ENCODE results near the gene CD109.

Gene CD109

DNA sequence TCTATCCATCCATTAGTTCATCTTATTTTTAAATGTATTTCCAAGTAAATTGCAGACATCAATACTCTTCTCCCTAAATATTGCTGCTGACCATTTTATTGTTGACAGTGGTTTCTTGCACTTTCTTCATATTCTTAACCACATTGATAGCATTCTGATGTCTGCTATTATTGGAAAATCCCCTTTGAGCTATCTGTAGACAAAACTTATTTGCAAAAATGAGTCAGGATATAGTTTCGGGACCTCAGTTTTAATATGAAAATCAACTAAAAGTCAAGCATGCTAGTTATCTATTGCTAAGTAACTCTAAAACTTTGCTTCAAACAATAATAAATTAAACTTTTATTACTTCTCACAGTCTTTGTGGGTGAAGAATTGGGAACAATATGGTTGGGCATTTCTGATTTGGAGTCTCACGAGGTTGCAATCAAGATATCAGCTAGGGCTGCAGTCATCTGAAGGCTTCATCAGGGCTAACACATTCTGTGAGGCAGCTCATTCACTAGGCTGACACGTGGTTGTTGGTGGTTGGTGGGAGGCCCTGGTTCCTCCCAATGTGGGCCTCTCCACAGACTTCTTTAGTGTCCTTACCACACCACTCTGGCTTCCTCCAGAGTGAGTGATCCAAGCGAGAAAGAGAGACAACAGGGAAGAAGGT is 32.7 kb downstream of the CD109 start:
- DNase-seq, result no peak

DNA sequence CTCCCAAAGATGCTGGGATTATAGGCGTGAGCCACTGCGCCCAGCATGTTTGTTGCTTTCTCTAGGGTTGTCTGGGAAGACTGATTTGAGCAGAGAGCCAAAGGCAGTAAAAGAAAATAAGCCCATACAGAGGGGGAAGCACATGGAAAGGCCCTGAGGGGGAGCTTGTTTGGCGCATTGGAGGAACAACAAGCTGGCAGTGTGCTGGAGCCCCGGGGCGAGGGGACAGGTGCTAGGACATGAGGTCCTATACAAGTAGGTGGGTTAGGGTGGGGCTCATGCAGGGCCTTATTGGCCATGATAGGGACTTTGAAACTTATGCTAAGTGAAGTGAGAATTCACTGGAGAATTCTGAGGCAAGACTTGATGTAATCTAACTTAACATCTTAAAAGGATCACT is 35.3 kb downstream of the CD109 start:
- no peak for DNase-seq

DNA sequence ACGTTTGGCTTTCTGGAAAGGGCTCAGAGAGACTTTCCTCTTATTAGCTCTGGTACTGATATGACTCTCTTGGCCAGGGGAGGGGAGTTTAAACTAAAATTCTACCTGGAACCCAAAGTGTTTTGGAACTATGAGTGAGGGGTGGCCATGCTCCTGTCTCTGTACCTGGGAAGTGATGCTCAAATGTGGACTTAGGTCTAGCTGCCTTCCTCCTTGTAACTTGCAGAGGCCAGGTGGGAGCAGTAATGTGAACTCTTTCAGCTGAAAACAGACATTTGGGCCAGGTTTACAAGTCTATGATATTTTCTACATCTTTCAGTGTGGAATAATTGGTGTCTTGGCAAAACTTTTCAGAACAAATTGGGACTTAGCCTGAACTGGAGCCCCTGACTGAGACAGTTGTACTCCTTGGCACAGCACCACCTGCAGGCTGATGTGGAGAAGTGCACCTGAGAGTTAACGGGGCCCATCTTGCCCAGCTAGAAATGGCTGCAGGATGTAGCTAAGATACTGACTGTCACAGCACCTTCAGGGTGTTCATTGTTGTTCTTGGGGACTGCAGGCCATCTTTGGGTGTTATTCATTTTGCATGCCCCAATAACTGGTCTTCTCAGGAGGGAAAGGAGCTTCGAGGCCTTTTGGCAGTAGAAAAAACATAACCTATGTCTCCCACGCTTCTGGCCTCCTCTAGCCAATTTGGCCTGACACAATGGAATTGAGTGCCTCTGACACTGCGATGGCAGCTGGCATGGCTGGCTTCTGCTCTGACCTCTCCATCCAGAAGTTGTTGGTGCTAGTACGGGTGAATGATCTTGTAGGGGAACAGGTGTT is 37.1 kb downstream of the CD109 start:
- DNase-seq, result peak; percentile 62

DNA sequence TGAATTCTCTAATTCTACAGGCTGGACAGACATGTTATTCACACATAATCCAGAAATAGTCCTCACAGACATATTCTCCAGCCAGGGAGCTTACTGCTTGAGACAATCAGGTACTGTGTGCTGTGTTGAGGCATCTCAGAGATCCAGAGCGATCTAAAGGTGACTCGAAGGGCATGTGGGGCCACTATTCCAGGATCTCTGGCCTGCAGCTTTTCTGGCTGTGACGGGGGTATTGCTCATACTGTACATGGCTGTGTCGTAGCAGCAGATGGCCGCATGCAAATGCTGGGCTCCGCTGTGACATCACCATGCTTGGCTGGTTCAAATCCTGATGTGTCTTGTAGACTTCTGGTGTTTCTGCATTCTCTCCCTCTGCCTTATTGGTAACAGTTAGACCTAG is 37.8 kb downstream of the CD109 start:
- no peak for DNase-seq

DNA sequence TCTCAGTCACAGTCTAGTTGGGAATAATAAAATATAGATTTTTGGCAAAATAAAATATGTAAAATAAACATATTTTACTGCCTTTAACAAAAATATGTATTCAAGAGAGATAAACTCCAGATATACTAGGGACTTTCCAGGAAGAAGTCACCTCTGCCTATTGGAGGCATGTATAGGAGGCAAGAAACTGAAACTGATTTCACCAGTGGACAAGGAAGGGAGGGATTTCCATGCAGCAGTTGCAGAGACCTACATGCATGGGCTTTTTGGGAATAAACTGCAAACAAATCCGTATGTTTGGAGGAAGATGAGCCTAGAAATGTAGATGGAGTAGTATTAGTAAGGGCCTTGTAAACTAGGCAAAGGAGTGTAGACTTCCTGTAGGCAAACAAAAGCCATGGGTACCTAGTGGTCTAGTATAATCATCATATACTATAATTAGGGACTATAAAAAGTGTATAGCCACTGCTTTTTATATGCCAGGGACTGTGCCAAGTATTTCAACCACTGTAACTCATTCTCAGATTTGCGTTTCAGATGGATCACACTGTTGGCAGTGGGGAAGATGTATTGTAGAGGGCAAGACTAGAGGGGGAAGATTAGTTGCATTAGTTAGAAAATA is 38.9 kb downstream of the CD109 start:
- DNase-seq, result no peak

DNA sequence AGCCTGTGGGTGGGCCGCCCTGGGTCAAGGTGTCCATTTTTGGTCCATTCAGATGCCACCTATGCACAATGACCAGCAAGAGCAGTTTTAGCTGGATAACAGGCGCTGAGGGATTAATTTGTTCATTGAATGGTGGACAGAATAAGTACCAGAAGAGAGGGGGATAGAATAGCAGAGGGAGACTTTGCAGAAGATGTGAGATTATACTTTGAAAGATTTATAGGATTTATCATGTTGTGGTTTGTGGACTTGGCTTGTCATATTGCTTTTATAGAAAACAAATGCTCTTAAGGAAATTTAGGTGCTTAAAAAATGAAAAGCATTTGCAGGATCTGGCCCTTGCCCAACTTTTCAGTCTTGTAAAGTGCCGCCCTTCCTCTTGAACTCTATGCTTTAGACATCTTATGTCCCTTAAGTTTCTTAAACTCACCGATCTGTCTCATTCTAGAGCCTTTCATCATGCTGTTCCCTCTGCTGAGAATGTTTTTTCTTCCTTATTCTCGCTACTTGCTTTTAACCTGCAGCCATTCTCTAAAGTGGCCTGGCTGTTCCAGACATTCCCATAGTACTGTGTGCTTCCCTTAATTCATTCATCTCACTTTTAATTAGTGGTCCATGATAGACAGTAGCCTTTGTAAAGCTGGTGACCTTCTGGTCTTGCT is 42.5 kb downstream of the CD109 start:
- no peak for DNase-seq

DNA sequence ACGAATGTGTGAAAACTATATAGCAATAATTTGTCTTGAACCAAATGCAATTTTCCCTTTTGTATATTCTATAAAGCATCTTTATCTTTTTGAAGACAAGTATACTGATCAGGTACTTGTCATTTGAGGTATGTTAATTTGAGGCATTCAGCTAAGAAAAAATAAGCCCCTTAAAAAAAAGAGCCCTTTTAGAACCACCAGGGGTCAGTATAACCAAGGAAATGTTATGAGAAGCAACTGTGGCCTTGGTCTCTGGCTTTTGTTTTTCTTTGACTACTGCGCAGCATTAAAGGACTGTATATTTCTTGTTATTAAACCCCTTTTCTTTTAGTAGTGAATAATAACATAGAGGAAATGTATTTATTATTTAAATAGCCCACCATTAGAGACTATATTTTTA is 43.1 kb downstream of the CD109 start:
- no peak for DNase-seq

DNA sequence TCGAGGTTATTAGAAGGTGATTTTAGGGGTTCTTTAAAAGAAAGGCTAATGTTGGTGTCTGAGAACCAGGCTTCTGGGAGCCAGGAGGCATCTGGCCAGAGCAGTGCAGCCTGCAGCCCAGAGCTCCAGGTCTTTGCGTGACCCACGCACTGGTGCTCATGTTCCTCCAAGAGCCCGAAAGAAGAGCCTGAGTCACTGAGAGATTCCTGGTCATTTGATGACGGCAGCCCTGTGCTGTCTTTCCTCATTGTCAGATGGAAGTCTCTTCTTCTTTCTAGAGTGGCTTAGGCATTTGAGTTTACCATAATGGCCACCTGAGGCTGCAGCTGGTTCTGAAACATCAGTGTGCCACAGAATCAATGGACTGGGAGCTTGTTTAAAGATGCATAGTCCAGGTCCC is 46.4 kb downstream of the CD109 start:
- DNase-seq, result no peak

DNA sequence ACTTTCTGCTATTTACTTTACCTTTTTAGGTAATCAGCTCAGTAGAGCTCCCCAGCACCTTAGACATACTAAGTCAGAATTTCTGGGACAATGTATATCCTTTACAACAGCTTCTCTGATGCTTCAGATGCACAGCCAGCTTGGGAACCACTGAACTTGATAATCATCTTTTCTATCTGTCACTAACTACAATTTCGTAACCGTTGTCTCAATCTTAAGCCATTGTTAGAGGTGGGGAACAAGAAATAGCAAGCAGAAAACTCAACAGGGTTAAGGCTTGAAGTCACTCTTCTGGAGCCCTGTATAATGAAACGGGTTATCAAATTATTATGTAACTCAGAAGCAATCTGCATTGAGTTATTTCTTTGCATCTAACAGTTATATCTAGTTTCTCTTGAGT is 47.1 kb downstream of the CD109 start:
- DNase-seq, result no peak

DNA sequence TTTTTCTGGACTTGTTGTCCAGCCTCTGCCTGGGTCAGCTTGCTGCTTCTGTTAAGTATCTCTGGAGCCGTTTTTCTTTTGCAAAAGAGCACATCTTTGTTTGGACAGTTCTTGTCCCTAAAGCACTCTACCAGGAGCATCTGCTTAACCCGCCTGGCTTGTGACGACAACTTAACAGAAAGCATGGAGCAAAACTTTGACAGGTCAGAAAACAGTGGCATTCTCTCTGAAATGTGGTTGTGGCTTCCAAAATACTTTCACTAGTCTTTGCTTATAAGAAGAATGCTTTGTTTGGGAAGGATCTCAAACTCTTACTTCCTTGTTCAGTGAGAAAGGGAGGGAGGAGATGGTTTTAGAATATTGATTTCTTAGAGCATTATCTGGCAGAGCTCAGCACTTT is 47.6 kb downstream of the CD109 start:
- DNase-seq, result no peak

DNA sequence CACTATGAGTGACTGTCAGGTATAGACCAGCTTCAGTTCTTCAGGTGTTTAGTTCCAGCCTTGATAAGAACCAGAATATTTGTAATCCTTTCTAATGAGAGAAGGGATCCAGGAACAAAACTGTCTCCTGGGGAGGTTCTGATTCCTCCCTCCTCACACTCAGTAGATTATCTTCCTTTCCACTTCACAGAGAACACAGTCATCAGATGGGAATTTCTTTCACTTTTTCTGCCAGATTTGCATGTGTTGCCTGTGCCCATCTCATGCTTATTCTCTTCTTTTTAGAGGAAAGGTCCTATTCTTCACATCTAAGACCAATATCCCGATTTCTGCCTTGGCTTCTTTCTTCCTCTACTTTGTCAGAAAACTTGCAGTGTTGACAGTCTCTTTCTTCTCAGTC is 50.8 kb downstream of the CD109 start:
- no peak for DNase-seq

DNA sequence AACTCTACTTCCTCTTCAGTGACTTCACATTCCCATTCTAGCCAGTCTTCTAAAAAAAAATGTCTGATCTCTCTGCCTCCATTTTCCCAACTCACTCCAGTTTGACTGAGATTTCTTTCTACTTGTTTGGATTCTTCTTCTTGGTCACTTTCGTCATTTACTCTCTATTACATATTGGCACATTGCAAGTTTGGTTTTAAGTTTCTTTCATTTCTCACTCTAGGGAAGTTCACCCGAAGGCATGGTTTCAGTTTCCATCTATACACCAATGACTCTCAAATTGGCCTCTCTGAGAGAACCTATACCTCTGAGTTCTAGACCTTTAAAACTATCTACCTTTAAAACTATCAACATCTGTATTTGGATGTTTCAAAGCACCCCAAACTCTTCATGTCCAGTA is 51.3 kb downstream of the CD109 start:
- DNase-seq, result no peak

DNA sequence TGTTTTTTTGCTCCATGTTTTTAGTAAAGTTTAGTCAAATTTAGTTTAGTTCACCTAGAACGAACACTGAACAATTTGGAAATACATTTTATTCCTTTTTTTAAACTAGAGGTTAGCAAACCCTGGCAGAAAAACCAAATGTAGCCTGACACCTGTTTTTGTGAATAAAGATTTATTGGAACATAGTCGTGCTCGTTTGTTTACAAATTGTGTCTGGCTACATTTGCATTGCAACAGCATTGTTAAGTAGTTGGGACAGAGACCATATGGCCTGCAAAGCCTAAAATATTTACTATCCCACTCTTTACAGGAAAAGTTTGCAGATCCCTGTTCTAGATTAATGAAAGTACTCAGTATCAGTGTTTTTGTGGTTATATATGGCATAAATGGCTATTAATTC is 56.9 kb downstream of the CD109 start:
- DNase-seq, result no peak

DNA sequence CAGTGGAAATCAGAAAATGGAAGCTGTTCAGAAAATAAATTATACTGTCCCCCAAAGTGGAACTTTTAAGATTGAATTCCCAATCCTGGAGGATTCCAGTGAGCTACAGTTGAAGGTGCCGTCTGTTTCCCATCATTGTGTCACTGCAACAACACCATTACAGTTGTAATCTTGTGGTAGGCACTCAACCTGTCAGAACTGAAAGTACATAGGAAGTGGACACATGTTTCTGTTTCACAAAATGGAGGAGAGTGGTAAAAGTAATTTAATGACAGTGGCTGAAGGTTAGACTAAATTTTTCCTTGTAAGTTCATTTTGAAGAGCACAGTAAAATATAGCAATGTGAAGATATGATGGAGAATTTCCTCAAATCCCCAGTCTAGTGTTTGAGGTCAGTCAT is 70.0 kb downstream of the CD109 start:
- no peak for DNase-seq

DNA sequence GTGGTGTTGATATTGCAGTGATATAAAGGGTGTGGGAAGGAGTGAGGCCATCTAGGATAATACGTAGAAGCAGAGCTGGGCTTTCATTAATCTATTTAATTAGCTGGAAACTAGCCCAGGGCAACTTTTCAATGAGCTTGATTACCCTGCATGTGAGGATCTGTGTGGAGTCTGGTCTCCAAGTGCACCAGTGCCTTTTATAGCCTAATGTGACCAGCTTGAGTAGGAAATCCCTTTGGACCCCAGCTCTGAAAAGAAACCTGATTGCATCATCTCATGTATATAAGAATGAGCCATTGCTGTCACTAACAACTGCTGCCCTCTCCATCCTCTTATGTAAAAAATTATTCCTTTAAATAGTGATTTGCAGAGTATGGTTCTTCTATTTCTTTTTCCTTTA is 72.6 kb downstream of the CD109 start:
- no peak for DNase-seq

DNA sequence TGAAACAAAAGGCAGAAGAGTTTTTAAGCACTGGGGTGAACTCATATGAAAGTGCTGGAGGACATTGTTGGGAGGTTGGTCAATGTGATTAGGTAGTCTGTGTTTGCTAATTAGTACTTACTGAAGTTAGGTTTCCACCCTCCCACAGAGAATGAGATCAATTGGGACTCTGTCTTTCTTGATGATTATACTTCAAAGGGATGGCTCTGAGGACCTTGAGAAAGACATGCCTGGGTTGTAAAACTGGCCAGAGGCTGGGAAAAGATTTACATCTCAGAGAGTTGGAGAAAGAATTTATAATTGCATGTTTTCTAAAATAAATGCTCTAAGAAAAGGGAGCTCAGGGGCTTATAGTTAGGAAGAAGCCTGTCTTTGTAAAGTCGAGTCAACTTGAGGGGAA is 74.0 kb downstream of the CD109 start:
- no peak for DNase-seq

DNA sequence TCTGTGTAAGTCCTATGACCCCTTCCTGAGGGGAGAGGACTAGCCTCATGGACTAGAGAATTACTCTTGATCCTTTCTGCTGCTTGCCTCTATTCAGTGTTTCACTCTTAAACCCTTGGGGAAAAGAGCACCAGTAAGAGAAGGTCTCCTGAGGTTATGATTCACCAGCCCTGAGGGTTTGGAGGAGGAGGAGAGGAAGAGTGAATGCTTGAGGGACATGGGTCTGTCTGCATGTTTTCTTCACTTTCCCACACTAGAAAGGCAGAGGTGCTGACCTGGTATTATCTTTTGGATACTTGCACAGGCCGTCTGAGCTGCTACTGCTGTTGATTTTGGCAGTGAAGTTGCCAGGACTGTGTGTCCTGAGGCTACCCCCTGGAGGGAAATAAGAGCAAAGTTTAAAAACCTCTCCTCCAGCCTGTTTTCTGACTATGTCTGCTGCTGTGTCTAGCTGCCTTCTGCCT is 78.3 kb downstream of the CD109 start:
- DNase-seq, result no peak

DNA sequence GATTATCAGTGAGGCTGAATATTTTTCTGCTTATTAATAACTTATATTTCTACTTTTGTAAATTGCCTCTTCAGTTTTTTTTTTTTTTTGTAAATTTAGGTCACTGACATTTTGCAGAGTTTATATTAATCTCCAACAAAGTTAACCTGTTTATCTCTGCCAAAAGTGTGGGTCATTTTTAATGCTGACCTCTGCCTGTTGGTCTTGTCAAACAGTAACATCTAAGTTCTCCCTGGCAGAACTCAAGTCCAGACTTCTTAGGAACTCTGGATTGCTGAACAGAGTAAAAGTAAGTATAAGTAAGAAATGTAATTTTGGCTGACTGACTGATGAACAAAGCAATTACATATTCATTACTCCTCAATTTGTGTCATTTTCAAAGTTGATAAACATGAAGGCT is 83.9 kb downstream of the CD109 start:
- DNase-seq, result no peak

DNA sequence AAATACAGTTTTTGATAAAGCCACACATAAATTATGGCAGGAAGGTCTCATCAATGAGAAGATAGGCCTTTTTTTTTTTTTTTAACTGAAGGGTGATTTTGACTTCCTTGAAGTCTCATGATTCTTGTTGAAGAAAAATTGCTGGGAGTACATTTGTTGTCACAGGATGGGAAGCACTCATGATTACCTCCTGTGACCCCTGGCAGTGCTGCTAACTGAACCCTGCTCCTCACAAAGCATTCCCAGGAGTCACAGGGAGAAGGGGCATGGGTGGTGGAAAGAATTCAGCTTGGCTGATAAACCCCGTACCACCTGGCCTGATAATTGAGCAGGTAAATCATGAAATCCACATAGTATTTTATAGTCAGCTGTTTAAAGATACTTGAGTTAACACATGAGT is 86.9 kb downstream of the CD109 start:
- DNase-seq, result no peak

DNA sequence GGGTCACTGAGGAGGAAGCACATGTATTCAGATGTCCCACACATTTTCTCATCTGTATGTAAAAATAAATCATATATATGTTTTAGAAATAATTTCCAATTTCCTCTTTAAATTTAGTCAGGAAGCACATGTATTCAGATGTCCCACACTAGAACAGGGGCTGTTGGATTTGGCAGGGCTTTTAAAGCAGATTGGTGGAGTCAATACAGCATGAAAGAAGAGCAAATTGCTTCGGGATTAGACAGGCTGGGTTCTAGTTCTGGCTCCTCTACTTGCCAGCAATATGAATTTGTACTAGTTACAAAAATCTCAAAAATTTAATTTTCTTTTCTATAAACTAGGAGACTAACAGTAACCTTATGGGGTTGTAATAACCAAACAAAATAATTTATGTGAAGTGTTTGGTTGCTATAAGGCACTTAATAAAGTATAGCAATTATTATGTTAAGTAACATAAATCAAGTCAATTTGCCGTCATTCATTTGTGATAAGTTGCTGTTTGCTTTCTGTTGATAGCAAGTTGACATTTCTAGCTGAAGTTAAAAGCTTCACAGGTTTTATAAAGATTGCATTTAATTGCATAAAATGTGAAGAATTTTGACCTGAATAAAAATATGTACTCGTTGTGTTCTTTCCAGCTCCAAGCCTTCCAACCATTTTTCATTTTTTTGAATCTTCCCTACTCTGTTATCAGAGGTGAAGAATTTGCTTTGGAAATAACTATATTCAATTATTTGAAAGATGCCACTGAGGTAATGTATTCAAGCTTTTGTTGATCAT is 88.9 kb downstream of the CD109 start:
- no peak for DNase-seq

DNA sequence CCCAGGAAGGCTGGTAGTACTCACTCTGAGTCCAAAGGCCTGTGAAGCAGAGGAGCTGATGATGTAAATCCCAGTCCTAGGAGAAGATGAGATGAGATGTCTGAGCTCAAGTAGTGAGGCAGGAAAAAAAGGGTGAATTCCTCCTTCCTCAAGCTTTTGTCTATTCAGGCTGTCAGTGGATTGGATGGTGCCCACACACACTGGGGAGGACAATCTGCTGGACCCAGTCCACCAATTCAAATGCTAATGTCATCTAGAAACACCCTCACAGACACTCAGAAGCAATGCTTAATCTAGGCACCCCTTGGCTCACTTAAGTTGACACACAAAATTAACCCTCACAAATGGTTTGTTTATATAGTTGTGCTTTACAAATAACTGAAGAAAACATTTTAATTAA is 94.6 kb downstream of the CD109 start:
- no peak for DNase-seq

DNA sequence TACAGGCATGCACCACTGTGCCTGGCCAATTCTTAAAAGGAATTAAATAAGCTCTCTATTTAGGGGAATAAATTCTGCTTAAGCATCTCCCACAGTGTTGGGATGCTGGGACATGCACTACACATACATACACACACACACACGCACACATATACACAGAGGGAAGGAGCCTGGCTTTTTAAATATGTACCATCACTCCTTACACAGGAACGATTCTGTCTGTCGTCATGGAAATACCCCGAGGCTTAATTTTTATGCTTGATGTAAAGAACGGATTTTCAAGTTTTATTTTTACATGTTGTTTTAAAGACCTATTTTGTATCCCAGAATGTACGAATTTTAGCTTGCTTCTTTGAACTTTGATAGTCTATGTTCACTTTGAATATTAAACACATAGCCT is 95.3 kb downstream of the CD109 start:
- DNase-seq, result no peak

DNA sequence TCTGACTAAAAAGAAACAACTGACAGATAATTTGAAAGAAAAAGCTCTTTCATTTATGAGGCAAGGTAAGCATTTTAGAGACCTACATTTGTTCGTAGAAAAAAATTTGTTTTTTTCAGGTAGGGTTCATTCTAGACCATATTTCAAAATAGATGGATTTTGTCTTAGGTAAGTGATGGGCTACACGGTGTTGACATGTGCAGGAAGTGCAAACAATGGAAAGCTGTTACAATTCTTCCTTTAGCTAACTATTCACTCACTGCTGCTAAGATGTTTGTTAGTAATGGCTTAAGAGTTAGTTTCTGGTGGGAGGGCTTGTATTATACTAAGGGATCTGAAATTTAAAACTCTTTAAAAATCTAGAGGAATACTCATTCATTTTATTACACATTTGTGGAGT is 96.7 kb downstream of the CD109 start:
- no peak for DNase-seq

All from activated T-cell treated with anti-CD3 and anti-CD28 coated beads for 4 hours (primary cell).